Astrocyte of the cerebellum (primary cell): Measurements from ENCODE around the gene CCNE1.

Experiments used
- DNase-seq: peaks from one replicate; pipeline ENCODE4 v3.0.0-alpha.2; 2011; ENCODE audit warnings: low read depth
- H3K4me3 ChIP-seq: 2 replicates; pipeline ENCODE4 v1.5.1; 2011; ENCODE audit warnings: mild to moderate bottlenecking, low read depth, low read length, moderate library complexity
- CTCF ChIP-seq: IDR thresholded peaks from 2 replicates; pipeline ENCODE4 v1.5.1; 2012; ENCODE audit warnings: low read length, low read depth, moderate library complexity, mild to moderate bottlenecking; ENCODE audit errors: missing control alignments
- in situ Hi-C: cut with HindIII; loops from 2 replicates; pipeline ENCODE4 v1.10.0; 2017; ENCODE audit warnings: low sequenced_read_pairs

CCNE1 gene

GRCh38 chr19:29806098-29806866 lies 5.5 kb upstream of the CCNE1 start:
- TF ChIP-seq CTCF = no peak
- DNase-seq = no peak
- in situ Hi-C loops = no loop called here
- H3K4me3 ChIP-seq = no peak overlapping the region

GRCh38 chr19:29807178-29807577 lies 4.6 kb upstream of the CCNE1 start:
- no peak overlapping the region for H3K4me3 ChIP-seq
- no peak for DNase-seq
- in situ Hi-C loops = no loop called here
- TF ChIP-seq CTCF = no peak

- in situ Hi-C loops = no loop called here
- H3K4me3 ChIP-seq = no peak overlapping the region
- DNase-seq = no peak
- no peak for TF ChIP-seq CTCF
Measured at GRCh38 chr19:29807870-29808405, 3.9 kb upstream of the CCNE1 start.

GRCh38 chr19:29809795-29810503 lies 1.8 kb upstream of the CCNE1 start:
- H3K4me3 ChIP-seq = no peak overlapping the region
- no peak for TF ChIP-seq CTCF
- no peak for DNase-seq
- in situ Hi-C loops = loop anchor here (5.0 kb wide), 1 partner anchor 78 kb away; no protein-coding TSS in a partner anchor

- no peak for DNase-seq
- no peak overlapping the region for H3K4me3 ChIP-seq
- TF ChIP-seq CTCF = no peak
- in situ Hi-C loops = loop anchor here (5.0 kb wide), 1 partner anchor 78 kb away; no protein-coding TSS in a partner anchor
Measured at GRCh38 chr19:29810504-29810871, 1.3 kb upstream of the CCNE1 start.

- no peak for DNase-seq
- no peak for TF ChIP-seq CTCF
- in situ Hi-C loops = loop anchor here (5.0 kb wide), 1 partner anchor 80 kb away; no protein-coding TSS in a partner anchor
- peak overlapping the region; percentile 40 for H3K4me3 ChIP-seq
Measured at GRCh38 chr19:29812080-29812880, 489 bp downstream of the CCNE1 start.
